Pancreas (tissue), 10 donors: ENCODE data around the gene ZNF438. TPM values are rescaled to one million over a fixed set of nuclear protein-coding genes. Genes with fewer than 3 reads are reported as not detected.
"Not testable (repeated sequence)": the region's sequence is repeated elsewhere in the genome, so short reads cannot be mapped to it uniquely, and the experiment has no call there.

Experiments
- ATAC-seq, 4 donors: fragments of 200-7000 bp; cut with Tn5 transposase; one replicate each; pipeline versions ENCODE4 v1.8.0 to v1.9.1; 2020; ENCODE audit warnings: mild to moderate bottlenecking in 4 of 4, moderate library complexity in 4 of 4
- DNase-seq, 6 donors: peaks; one replicate each; pipeline ENCODE4 v3.0.0-alpha.2; 2020
- FAIRE-seq: peaks from 2 replicates; lab custom pipeline; 2012; peaks lifted over from hg19 to GRCh38; lab: Jason Lieb, UNC
- H3K27ac ChIP-seq, 4 donors: fragments of 200-600 bp; sonication (generic); 1 replicate in 3 of 4; 2 replicates in 1 of 4; pipeline versions ENCODE4 v1.5.0 to v1.8.0; 2020
- H3K27me3 ChIP-seq, 4 donors: fragments of 200-600 bp; one replicate each; pipeline ENCODE4 v1.8.0; 2021
- H3K36me3 ChIP-seq, 3 donors: fragments of 200-600 bp; sonication (generic) in 1 of 3; one replicate each; pipeline versions ENCODE4 v1.5.0 to v1.8.0; 2020 to 2021
- H3K4me1 ChIP-seq, 3 donors: fragments of 200-600 bp; one replicate each; pipeline ENCODE4 v1.8.0; 2021
- H3K4me3 ChIP-seq, 4 donors: fragments of 200-600 bp; sonication (generic) in 2 of 4; one replicate each; pipeline versions ENCODE4 v1.5.0 to v1.8.0; 2020 to 2021
- H3K9me3 ChIP-seq, 4 donors: fragments of 200-600 bp; one replicate each; pipeline ENCODE4 v1.8.0; 2021
- WGBS, 2 donors: extraction: QIAGEN DNeasy Blood & Tissue Kit; methylation state at CpG; one replicate each; pipeline ENCODE4 v1.1.7; 2013; 5-methylcytosine and 5-hydroxymethylcytosine counted together
- intact Hi-C, 3 donors: fragments of 100-400 bp; cut with DNase I; formaldehyde crosslinking; loops; one replicate each; pipeline versions ENCODE4 v1.11.1 to v1.14.2; 2022
- polyA plus RNA-seq, 2 donors: library from polyadenylated mRNA; stranded (reverse); fragments of 200-250 nt; gene quantifications; one replicate each; pipeline ENCODE4 v1.2.3, GENCODE V29; 2013
- total RNA-seq, 6 donors: library from RNA; stranded (reverse); fragmentation: NEBNext Ultra II Directional in 4 of 6; extraction: Animal tissue kit (Norgen Biotek cat#: 25700) in 4 of 6; gene quantifications; one replicate each; pipeline versions ENCODE4 v1.2.1 to v1.2.4, GENCODE V29; 2021 to 2023
- TF ChIP-seq, protein P1 (sequence below), 4 donors: fragments of 200-600 bp; sonication (generic) in 3 of 4; IDR thresholded peaks; one replicate each; pipeline versions ENCODE4 v1.5.0 to v1.8.0; 2021; ENCODE audit warnings: antibody characterized with exemption in 4 of 4
- donor health status: healthy with polysubstance abuse.
- donor health status: DM: no; HTN: no; CAD: no; lungs with moderate emphysema.
- donor health status: DM: no; HTN: no; CAD: no.
- donor health status: control.
- donor health status: control.
- donor health status: Bipolar disorder and iron deficiency.
- donor health status: DM: yes; HTN: yes; CAD: no.
- donor health status: DM: no; HTN: no; CAD: no.
- donor health status: DM: no; HTN: no; CAD: no.
- donor health status: DM: yes; HTN: yes; CAD: no.

The ZNF438 gene
- total and polyA plus RNA-seq, 8 donors, result 1.5 to 4.8 (median 2.5) TPM

- Histone ChIP-seq H3K4me3 (no peak overlapping the region), H3K27ac (no peak overlapping the region), H3K9me3 (no peaks in the 10 kb centered on the region), H3K27me3 (no peaks in the 10 kb centered on the region), H3K36me3 (no peaks in the 10 kb centered on the region), H3K4me1 (no peaks in the 10 kb centered on the region)
- TF ChIP-seq, protein P1, sequence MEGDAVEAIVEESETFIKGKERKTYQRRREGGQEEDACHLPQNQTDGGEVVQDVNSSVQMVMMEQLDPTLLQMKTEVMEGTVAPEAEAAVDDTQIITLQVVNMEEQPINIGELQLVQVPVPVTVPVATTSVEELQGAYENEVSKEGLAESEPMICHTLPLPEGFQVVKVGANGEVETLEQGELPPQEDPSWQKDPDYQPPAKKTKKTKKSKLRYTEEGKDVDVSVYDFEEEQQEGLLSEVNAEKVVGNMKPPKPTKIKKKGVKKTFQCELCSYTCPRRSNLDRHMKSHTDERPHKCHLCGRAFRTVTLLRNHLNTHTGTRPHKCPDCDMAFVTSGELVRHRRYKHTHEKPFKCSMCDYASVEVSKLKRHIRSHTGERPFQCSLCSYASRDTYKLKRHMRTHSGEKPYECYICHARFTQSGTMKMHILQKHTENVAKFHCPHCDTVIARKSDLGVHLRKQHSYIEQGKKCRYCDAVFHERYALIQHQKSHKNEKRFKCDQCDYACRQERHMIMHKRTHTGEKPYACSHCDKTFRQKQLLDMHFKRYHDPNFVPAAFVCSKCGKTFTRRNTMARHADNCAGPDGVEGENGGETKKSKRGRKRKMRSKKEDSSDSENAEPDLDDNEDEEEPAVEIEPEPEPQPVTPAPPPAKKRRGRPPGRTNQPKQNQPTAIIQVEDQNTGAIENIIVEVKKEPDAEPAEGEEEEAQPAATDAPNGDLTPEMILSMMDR (IDR thresholded peaks at IDR 0.05), result no peak
- DNase-seq, result no peak
- no peak for FAIRE-seq
- WGBS, 2 donors, result 89 to 91% methylated on average over 9 of the region's 9 CpGs
- ATAC-seq, result no peak
- intact Hi-C loops, result no loop called here
These were observed 30.3 kb upstream of the ZNF438 start for GRCh38 chr10:31061941-31062340.

GRCh38 chr10:31058795-31059703 lies 27.4 kb upstream of the ZNF438 start:
- Histone ChIP-seq H3K36me3 (no peaks in the 10 kb centered on the region), H3K4me3 (no peak overlapping the region), H3K27me3 (no peaks in the 10 kb centered on the region), H3K9me3 (no peaks in the 10 kb centered on the region), H3K4me1 (no peaks in the 10 kb centered on the region), H3K27ac (no peak overlapping the region)
- intact Hi-C loops, result no loop called here
- no peak for FAIRE-seq
- ATAC-seq, result peak in 1 of 4 donors; percentile 17
- WGBS, 2 donors, result 52 to 61% methylated on average over 2 of the region's 2 CpGs
- no peak for DNase-seq
- TF ChIP-seq, protein P1 (IDR thresholded peaks at IDR 0.05), result no peak

- H3K27ac ChIP-seq, FAIRE-seq, H3K36me3 ChIP-seq, intact Hi-C loops, H3K4me3 ChIP-seq, H3K4me1 ChIP-seq, ATAC-seq, DNase-seq, H3K27me3 ChIP-seq, H3K9me3 ChIP-seq: not testable (repeated sequence)
- 61 to 72% methylated on average over 8 of the region's 8 CpGs for WGBS, 2 donors
These were observed 25.0 kb upstream of the ZNF438 start for GRCh38 chr10:31056678-31057077.

DNA sequence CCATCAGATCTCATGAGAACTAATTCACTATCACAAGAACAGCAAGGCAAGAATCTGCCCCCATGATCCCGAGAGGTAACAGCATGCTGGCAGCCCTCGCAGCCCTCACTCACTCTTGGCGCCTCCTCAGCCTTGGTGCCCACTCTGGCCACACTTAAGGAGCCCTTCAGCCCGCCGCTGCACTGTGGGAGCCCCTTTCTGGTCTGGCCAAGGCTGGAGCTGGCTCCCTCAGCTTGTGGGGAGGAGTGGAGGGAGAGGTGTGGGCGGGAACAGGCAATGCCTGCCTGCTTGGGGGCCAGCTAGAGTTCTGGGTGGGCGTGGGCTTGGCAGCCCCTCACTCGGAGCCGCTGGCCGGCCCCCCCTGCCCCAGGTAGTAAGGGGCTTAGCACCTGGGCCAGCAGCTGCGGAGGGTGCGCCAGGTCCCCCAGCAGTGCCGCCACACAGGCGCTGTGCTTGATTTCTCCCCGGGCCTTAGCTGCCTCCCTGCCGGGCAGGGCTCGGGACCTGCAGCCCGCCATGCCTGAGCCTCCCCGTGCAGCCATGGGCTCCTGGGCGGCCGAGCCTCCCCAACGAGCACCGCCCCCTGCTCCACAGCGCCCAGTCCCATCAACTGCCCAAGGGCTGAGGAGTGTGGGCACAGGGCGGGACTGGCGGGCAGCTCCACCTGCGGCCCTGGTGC lies 24.0 kb upstream of the ZNF438 start:
- no peaks in the 10 kb centered on the region for H3K4me1 ChIP-seq
- ATAC-seq, result no peak
- intact Hi-C loops, result no loop called here
- TF ChIP-seq, protein P1 (IDR thresholded peaks at IDR 0.05), result no peak
- no peaks in the 10 kb centered on the region for H3K36me3 ChIP-seq
- no peaks in the 10 kb centered on the region for H3K9me3 ChIP-seq
- DNase-seq, result peak in 1 of 6 donors; percentile 46
- H3K4me3 ChIP-seq, result no peak overlapping the region
- WGBS, 2 donors, result 85 to 88% methylated on average over 22 to 27 of the region's 27 CpGs
- H3K27me3 ChIP-seq, result no peaks in the 10 kb centered on the region
- H3K27ac ChIP-seq, result no peak overlapping the region
- FAIRE-seq, result no peak

GRCh38 chr10:31051703-31052102 lies 20.0 kb upstream of the ZNF438 start:
- no peaks in the 10 kb centered on the region for H3K4me1 ChIP-seq
- whole genome bisulfite sequencing, 2 donors, result 71 to 73% methylated on average over 4 of the region's 4 CpGs
- ATAC-seq, result no peak
- no peak for FAIRE-seq
- H3K27me3 ChIP-seq, result no peaks in the 10 kb centered on the region
- no peak overlapping the region for H3K27ac ChIP-seq
- no peaks in the 10 kb centered on the region for H3K9me3 ChIP-seq
- no peak for DNase-seq
- H3K4me3 ChIP-seq, result no peak overlapping the region
- H3K36me3 ChIP-seq, result no peaks in the 10 kb centered on the region
- intact Hi-C loops, result no loop called here
- TF ChIP-seq, protein P1 (IDR thresholded peaks at IDR 0.05), result no peak
